Right ventricle myocardium inferior (tissue), 1 donor: ENCODE data around the gene KLHL7. TPM values are rescaled to one million over a fixed set of nuclear protein-coding genes. Genes with fewer than 3 reads are reported as not detected.

Source experiments
- total RNA-seq: library from RNA; stranded (reverse); fragmentation: NEBNext Ultra II Directional; extraction: Animal tissue kit (Norgen Biotek cat#: 25700); gene quantifications from one replicate; pipeline ENCODE4 v1.2.1, GENCODE V29; 2021
- donor health status: DM: no; HTN: yes; CAD: no; lungs with severe emphysema.

Gene KLHL7
- total RNA-seq, 1 donor from 2014 or later = 162 TPM

Other genes with a start within 250 kb of the KLHL7 start
- gene HYCC1, start 91.7 kb upstream of the KLHL7 start, total RNA-seq = 40.8 TPM
- gene NUP42, start 76.3 kb downstream of the KLHL7 start, total RNA-seq = 21.6 TPM
- gene GPNMB, start 141.0 kb downstream of the KLHL7 start, total RNA-seq = 234 TPM
- 119 TPM for gene MALSU1, start 193.6 kb downstream of the KLHL7 start, total RNA-seq